Measurements from ENCODE around the gene COL18A1. TPM values are rescaled to one million over a fixed set of nuclear protein-coding genes. Genes with fewer than 3 reads are reported as not detected.
"Not testable (repeated sequence)": the region's sequence is repeated elsewhere in the genome, so short reads cannot be mapped to it uniquely, and the experiment has no call there.

Gene COL18A1
- total RNA-seq, 1 experiment from 2014 or later: 676 TPM

DNA sequence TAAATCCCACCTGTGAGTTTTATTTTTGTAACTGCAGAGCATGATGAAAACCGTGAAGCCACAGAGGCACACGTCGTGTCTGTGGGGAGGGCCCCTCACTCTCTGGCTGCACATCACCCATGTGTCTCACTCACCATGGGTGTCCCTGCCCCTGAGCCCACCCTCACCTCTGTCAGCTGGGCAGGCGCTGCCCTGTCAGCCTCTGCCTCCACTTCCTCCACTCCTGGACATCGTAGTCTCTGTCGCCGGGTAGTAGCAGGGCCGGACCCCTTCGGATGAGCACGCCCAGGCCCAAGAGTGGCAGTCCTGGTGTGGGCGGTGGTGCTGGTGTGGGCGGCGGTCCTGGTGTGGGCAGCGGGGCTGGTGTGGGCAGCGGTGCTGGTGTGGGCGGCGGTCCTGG, 37.3 kb downstream of the COL18A1 start:
- in situ Hi-C loops (cut with HindIII; ENCODE audit: low pct_unique_long_range_greater_than_20kb, low sequenced_read_pairs): no loop called here
- ChIA-PET CTCF (no interaction called here), POLR2A (no interaction called here)
- no peak for ATAC-seq
- no peak for DNase-seq (ENCODE audit: low read depth, low spot score)
- intact Hi-C loops (cut with micrococcal nuclease; ENCODE audit: unreplicated experiment): no loop called here
- H3K9me3 ChIP-seq (ENCODE audit: control insufficient read depth, insufficient read depth, low read depth, low read length): no peaks in the 10 kb centered on the region
- no peaks in the 10 kb centered on the region for H3K27me3 ChIP-seq (ENCODE audit: control insufficient read depth, insufficient read depth, low read length)
- no peaks in the 10 kb centered on the region for H3K36me3 ChIP-seq (ENCODE audit: control insufficient read depth, insufficient read depth, low read length)
- no peak overlapping the region; the same call in 1 of the 2 replicates for H3K27ac ChIP-seq (ENCODE audit: low read length)
- no peak for TF ChIP-seq TCF7L2 (IDR thresholded peaks at IDR 0.05; ENCODE audit: low read depth, low read length)
- TF ChIP-seq, protein P1, sequence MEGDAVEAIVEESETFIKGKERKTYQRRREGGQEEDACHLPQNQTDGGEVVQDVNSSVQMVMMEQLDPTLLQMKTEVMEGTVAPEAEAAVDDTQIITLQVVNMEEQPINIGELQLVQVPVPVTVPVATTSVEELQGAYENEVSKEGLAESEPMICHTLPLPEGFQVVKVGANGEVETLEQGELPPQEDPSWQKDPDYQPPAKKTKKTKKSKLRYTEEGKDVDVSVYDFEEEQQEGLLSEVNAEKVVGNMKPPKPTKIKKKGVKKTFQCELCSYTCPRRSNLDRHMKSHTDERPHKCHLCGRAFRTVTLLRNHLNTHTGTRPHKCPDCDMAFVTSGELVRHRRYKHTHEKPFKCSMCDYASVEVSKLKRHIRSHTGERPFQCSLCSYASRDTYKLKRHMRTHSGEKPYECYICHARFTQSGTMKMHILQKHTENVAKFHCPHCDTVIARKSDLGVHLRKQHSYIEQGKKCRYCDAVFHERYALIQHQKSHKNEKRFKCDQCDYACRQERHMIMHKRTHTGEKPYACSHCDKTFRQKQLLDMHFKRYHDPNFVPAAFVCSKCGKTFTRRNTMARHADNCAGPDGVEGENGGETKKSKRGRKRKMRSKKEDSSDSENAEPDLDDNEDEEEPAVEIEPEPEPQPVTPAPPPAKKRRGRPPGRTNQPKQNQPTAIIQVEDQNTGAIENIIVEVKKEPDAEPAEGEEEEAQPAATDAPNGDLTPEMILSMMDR (IDR thresholded peaks at IDR 0.05): no peak
- no peak for TF ChIP-seq SIN3A (IDR thresholded peaks at IDR 0.05; ENCODE audit: borderline replicate concordance, insufficient read depth, low read depth, low read length)
- no peak for TF ChIP-seq POLR2AphosphoS5 (IDR thresholded peaks at IDR 0.05; ENCODE audit: low read depth, low read length)
- TF ChIP-seq, protein P2, sequence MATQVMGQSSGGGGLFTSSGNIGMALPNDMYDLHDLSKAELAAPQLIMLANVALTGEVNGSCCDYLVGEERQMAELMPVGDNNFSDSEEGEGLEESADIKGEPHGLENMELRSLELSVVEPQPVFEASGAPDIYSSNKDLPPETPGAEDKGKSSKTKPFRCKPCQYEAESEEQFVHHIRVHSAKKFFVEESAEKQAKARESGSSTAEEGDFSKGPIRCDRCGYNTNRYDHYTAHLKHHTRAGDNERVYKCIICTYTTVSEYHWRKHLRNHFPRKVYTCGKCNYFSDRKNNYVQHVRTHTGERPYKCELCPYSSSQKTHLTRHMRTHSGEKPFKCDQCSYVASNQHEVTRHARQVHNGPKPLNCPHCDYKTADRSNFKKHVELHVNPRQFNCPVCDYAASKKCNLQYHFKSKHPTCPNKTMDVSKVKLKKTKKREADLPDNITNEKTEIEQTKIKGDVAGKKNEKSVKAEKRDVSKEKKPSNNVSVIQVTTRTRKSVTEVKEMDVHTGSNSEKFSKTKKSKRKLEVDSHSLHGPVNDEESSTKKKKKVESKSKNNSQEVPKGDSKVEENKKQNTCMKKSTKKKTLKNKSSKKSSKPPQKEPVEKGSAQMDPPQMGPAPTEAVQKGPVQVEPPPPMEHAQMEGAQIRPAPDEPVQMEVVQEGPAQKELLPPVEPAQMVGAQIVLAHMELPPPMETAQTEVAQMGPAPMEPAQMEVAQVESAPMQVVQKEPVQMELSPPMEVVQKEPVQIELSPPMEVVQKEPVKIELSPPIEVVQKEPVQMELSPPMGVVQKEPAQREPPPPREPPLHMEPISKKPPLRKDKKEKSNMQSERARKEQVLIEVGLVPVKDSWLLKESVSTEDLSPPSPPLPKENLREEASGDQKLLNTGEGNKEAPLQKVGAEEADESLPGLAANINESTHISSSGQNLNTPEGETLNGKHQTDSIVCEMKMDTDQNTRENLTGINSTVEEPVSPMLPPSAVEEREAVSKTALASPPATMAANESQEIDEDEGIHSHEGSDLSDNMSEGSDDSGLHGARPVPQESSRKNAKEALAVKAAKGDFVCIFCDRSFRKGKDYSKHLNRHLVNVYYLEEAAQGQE (IDR thresholded peaks at IDR 0.05; ENCODE audit: insufficient read depth in 1 of 2, low read depth in 2 of 2, low read length in 1 of 2): no peak
- no peak overlapping the region for H3K4me3 ChIP-seq (ENCODE audit: low read depth in 2 of 2, low read length in 2 of 2)
- no TSS peak for BruUV-seq (replicated peaks)
- peaks cover 47% of the 10 kb centered on the region for H3K4me1 ChIP-seq (ENCODE audit: control insufficient read depth, insufficient read depth, low read length)

DNA sequence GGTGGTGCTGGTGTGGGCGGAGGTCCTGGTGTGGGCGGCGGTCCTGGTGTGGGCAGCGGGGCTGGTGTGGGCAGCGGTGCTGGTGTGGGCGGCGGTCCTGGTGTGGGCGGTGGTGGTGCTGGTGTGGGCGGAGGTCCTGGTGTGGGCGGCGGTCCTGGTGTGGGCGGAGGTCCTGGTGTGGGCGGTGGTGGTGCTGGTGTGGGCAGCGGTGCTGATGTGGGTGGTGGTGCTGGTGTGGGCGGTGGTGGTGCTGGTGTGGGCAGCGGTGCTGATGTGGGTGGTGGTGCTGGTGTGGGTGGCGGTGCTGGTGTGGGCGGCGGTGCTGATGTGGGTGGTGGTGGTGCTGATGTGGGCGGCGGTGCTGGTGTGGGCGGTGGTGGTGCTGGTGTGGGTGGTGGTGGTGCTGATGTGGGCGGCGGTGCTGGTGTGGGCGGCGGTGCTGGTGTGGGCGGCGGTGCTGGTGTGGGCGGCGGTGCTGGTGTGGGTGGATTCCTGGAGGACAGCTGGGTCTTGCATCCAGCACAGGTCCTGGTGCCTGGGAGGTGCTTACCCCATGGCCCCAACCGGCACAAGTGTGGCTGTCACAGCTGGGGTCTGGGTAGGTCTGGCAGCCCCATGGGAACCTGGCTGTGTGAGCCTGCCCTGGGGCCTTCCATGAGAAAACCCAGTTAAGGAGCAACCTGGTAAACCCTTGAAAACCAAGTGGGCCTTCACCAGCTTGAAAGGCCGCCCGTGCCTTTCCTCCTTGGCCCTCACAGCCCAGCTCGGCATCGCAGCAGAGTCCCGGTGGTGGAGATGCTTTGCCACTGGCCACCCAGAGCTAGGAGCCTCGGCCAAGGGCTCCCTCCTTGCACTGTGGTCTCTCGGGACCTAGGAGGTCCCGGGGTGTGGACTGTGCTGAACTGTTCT, 38.0 kb downstream of the COL18A1 start:
- Histone ChIP-seq H3K27ac (ENCODE audit: low read length) (0 out of 2 replicates have a peak overlapping the region, but pooled peaks have one; percentile 3), H3K4me1 (ENCODE audit: control insufficient read depth, insufficient read depth, low read length) (peaks cover 53% of the 10 kb centered on the region)
- BruUV-seq (replicated peaks); intact Hi-C loops (cut with micrococcal nuclease; ENCODE audit: unreplicated experiment); H3K36me3 ChIP-seq (ENCODE audit: control insufficient read depth, insufficient read depth, low read length); in situ Hi-C loops (cut with HindIII; ENCODE audit: low pct_unique_long_range_greater_than_20kb, low sequenced_read_pairs); H3K27me3 ChIP-seq (ENCODE audit: control insufficient read depth, insufficient read depth, low read length); DNase-seq (ENCODE audit: low read depth, low spot score); CTCF ChIA-PET; H3K4me3 ChIP-seq (ENCODE audit: low read depth in 2 of 2, low read length in 2 of 2); POLR2A ChIA-PET; ATAC-seq; H3K9me3 ChIP-seq (ENCODE audit: control insufficient read depth, insufficient read depth, low read depth, low read length): not testable (repeated sequence)

DNA sequence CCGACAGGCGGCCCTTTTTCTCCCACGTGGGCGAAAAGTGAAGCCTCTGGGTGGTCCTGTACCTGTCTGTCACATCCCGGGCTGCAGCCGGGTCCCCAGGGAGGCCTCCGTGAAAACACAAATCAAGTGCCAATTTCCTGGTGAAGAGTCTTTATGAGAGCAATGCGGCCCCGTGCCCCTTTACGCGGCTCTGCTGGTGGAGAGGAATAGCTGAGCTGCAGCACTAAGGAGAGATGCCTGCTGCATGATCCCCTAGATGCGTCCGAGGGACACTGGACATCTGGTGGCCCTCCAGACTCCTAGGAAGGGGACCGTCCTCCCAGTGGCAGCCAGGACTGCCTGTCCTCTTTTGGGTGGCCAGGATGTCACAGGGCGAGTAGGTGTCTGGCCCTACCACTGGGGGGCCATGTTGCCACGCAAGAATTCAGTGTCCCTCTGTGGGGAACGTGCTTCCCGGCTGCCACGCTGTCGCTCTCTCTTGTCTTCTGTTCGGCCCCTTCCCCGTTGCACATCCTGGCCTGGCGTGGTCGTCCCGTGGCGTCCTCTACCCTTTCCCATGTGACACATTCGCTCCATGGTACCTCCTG, 38.7 kb downstream of the COL18A1 start:
- in situ Hi-C loops (cut with HindIII; ENCODE audit: low pct_unique_long_range_greater_than_20kb, low sequenced_read_pairs) (no loop called here), intact Hi-C loops (cut with micrococcal nuclease; ENCODE audit: unreplicated experiment) (no loop called here)
- ATAC-seq (no peak), DNase-seq (ENCODE audit: low read depth, low spot score) (no peak)
- H3K4me3 ChIP-seq (ENCODE audit: low read depth in 2 of 2, low read length in 2 of 2): no peak overlapping the region
- H3K27ac ChIP-seq (ENCODE audit: low read length): 0 out of 2 replicates have a peak overlapping the region, but pooled peaks have one; percentile 3
- peaks cover 55% of the 10 kb centered on the region for H3K4me1 ChIP-seq (ENCODE audit: control insufficient read depth, insufficient read depth, low read length)
- TF ChIP-seq TCF7L2 (IDR thresholded peaks at IDR 0.05; ENCODE audit: low read depth, low read length): no peak
- TF ChIP-seq, protein P1 (IDR thresholded peaks at IDR 0.05): no peak; the same call in 1 of the 2 replicates
- TF ChIP-seq, protein P2 (IDR thresholded peaks at IDR 0.05; ENCODE audit: insufficient read depth in 1 of 2, low read depth in 2 of 2, low read length in 1 of 2): no peak
- TF ChIP-seq SIN3A (IDR thresholded peaks at IDR 0.05; ENCODE audit: borderline replicate concordance, insufficient read depth, low read depth, low read length): no peak
- TF ChIP-seq POLR2AphosphoS5 (IDR thresholded peaks at IDR 0.05; ENCODE audit: low read depth, low read length): no peak
- no peaks in the 10 kb centered on the region for H3K9me3 ChIP-seq (ENCODE audit: control insufficient read depth, insufficient read depth, low read depth, low read length)
- no peaks in the 10 kb centered on the region; the same call in 1 of the 2 replicates for H3K36me3 ChIP-seq (ENCODE audit: control insufficient read depth, insufficient read depth, low read length)
- H3K27me3 ChIP-seq (ENCODE audit: control insufficient read depth, insufficient read depth, low read length): no peaks in the 10 kb centered on the region
- no TSS peak for BruUV-seq (replicated peaks)
- ChIA-PET POLR2A (no interaction called here), CTCF (no interaction called here)

All from Panc1 (cell line).